Activated CD4-positive, alpha-beta T cell treated with anti-CD3 and anti-CD28 coated beads for 36 hours (primary cell): ENCODE data around the gene RADIL. TPM values are rescaled to one million over a fixed set of nuclear protein-coding genes. Genes with fewer than 3 reads are reported as not detected.
"Not testable (repeated sequence)": the region's sequence is repeated elsewhere in the genome, so short reads cannot be mapped to it uniquely, and the experiment has no call there.

ENCODE experiments used
- ATAC-seq: fragments of 200-7000 bp; cut with Tn5 transposase; one replicate; pipeline ENCODE4 v1.10.0; 2021; ENCODE audit warnings: mild to moderate bottlenecking, moderate library complexity
- CTCF ChIA-PET: fragments of 350-600 bp; sonication (Branson Sonifier 250); formaldehyde crosslinking; loops from one replicate; lab custom pipeline; 2021; ENCODE audit warnings: antibody characterized with exemption; lab: Charles Lee
- POLR2A ChIA-PET: fragments of 350-600 bp; sonication (Branson Sonifier 250); formaldehyde crosslinking; loops from one replicate; lab custom pipeline; 2021; ENCODE audit warnings: antibody characterized with exemption, inconsistent platforms; lab: Charles Lee
- DNase-seq: peaks from one replicate; pipeline ENCODE4 v3.0.0-alpha.2; 2020
- H3K27ac Mint-ChIP-seq: one replicate; pipeline ENCODE4 v1.8.0; 2021; ENCODE audit warnings: mixed read lengths
- H3K27me3 Mint-ChIP-seq: one replicate; pipeline ENCODE4 v1.8.0; 2021; ENCODE audit warnings: mixed read lengths
- H3K36me3 Mint-ChIP-seq: one replicate; pipeline ENCODE4 v1.8.0; 2021; ENCODE audit warnings: low read depth, mixed read lengths
- H3K4me1 Mint-ChIP-seq: one replicate; pipeline ENCODE4 v1.8.0; 2021; ENCODE audit warnings: mixed read lengths
- H3K4me3 Mint-ChIP-seq: one replicate; pipeline ENCODE4 v1.8.0; 2021; ENCODE audit warnings: mild to moderate bottlenecking, moderate library complexity, mixed read lengths
- H3K9me3 Mint-ChIP-seq: one replicate; pipeline ENCODE4 v1.8.0; 2021; ENCODE audit warnings: low read depth, mixed read lengths
- intact Hi-C, 2 experiments: fragments of 100-400 bp; cut with DNase I in 1 of 2; cut with micrococcal nuclease in 1 of 2; formaldehyde crosslinking; loops; one replicate each; pipeline versions ENCODE4 v1.14.2 to v1.15.1; 2022 to 2024; cut with DNase I, micrococcal nuclease
- total RNA-seq, 2 experiments: library from RNA; stranded (reverse); gene quantifications; one replicate each; pipeline ENCODE4 v1.2.3, GENCODE V29; 2021

Gene RADIL
- total RNA-seq, 2 experiments from 2014 or later: 0.42 to 0.69 TPM

GRCh38 chr7:4894482-4894881 lies 11.0 kb upstream of the RADIL start:
- ChIA-PET POLR2A (no interaction called here), CTCF (no interaction called here)

DNA sequence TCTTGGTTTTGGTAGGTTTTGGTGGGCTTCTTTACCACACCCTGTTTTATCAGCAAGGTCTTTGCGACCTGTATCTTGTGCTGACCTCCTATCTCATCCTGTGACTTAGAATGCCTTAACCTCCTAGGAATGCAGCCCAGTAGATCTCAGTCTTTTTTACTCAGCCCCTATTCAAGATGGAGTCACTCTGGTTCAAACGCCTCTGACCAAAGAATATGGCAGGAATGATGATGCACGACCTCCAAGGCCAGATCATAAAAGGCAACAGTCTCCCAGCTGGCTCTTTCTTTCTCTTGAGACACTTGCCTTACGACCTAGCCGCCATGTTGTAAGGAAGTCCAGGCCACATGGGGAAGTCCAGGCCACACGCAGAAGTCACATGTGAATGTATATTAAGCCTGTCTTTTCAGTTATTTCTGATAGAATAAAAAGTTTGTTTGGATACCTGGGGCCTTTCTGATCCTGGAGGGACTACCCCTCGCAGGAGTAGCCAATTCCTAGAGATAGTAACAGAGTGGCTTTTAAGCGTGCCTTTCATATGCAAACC lies 10.5 kb upstream of the RADIL start:
- Mint-ChIP-seq H3K9me3 (peaks cover 4% of the 10 kb centered on the region), H3K27ac (no peak overlapping the region), H3K4me3 (no peak overlapping the region), H3K27me3 (peaks cover 2% of the 10 kb centered on the region), H3K36me3 (no peaks in the 10 kb centered on the region), H3K4me1 (no peaks in the 10 kb centered on the region)
- DNase-seq (no peak), ATAC-seq (no peak)
- ChIA-PET POLR2A (no interaction called here), CTCF (no interaction called here)
- intact Hi-C loops: no loop called here

More at GRCh38 chr7:4894482-4894881, 11.0 kb upstream of the RADIL start:
- no peak for ATAC-seq
- no peaks in the 10 kb centered on the region for H3K4me1 Mint-ChIP-seq
- peaks cover 2% of the 10 kb centered on the region for H3K27me3 Mint-ChIP-seq
- no peak overlapping the region for H3K4me3 Mint-ChIP-seq
- no peaks in the 10 kb centered on the region for H3K36me3 Mint-ChIP-seq
- peaks cover 4% of the 10 kb centered on the region for H3K9me3 Mint-ChIP-seq
- intact Hi-C loops: no loop called here
- no peak overlapping the region for H3K27ac Mint-ChIP-seq
- no peak for DNase-seq

GRCh38 chr7:4893188-4893587 lies 9.7 kb upstream of the RADIL start:
- intact Hi-C loops, H3K27ac Mint-ChIP-seq, H3K4me1 Mint-ChIP-seq, H3K4me3 Mint-ChIP-seq, H3K36me3 Mint-ChIP-seq, ATAC-seq, H3K9me3 Mint-ChIP-seq, DNase-seq, H3K27me3 Mint-ChIP-seq, POLR2A ChIA-PET: not testable (repeated sequence)
- CTCF ChIA-PET: interaction anchor here (0.6 kb wide), 1 partner anchor 96 kb away, joined by 3 read pairs; no protein-coding TSS in a partner anchor

GRCh38 chr7:4891522-4891921 lies 8.0 kb upstream of the RADIL start:
- CTCF ChIA-PET, DNase-seq, H3K9me3 Mint-ChIP-seq, H3K27ac Mint-ChIP-seq, H3K4me3 Mint-ChIP-seq, H3K4me1 Mint-ChIP-seq, intact Hi-C loops, ATAC-seq, H3K27me3 Mint-ChIP-seq, H3K36me3 Mint-ChIP-seq: not testable (repeated sequence)
- POLR2A ChIA-PET: interaction anchor here (0.7 kb wide), 1 partner anchor 8 kb away, joined by 5 read pairs; the partner anchor contains the start of gene RADIL

DNA sequence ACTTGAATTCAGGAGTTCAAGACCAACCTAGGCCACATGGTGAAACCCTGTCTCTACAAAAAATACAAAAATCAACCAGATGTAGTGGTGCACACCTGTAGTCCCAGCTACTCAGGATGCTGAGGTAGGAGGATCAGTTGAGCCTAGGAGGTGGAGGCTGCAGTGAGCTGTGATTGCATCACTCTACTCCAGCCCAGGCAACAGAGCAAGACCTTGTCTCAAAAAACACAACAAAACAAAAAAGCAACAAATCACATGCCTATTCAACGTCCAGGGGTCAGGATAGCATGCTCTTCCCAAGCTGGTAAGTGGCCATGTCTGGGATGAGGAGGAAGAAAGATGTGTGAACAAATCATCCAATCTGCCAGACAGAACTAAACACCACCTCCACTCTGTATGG lies 6.2 kb upstream of the RADIL start:
- H3K27ac Mint-ChIP-seq: no peak overlapping the region
- DNase-seq (no peak), ATAC-seq (no peak)
- no peaks in the 10 kb centered on the region for H3K4me1 Mint-ChIP-seq
- H3K36me3 Mint-ChIP-seq: no peaks in the 10 kb centered on the region
- ChIA-PET CTCF (no interaction called here), POLR2A (no interaction called here)
- peaks cover 2% of the 10 kb centered on the region for H3K27me3 Mint-ChIP-seq
- H3K4me3 Mint-ChIP-seq: no peak overlapping the region
- intact Hi-C loops: no loop called here
- peaks cover 4% of the 10 kb centered on the region for H3K9me3 Mint-ChIP-seq

GRCh38 chr7:4888161-4888560 lies 4.6 kb upstream of the RADIL start:
- no peaks in the 10 kb centered on the region for H3K9me3 Mint-ChIP-seq
- ATAC-seq: no peak
- H3K4me3 Mint-ChIP-seq: no peak overlapping the region
- H3K36me3 Mint-ChIP-seq: no peaks in the 10 kb centered on the region
- intact Hi-C loops: no loop called here
- POLR2A ChIA-PET: no interaction called here
- CTCF ChIA-PET: interaction anchor here (0.6 to 1.3 kb wide), 3 partner anchors 40 to 107 kb away, joined by 3 to 4 read pairs (median 3); no protein-coding TSS in a partner anchor
- H3K27me3 Mint-ChIP-seq: peaks cover 6% of the 10 kb centered on the region
- no peak overlapping the region for H3K27ac Mint-ChIP-seq
- DNase-seq: no peak
- no peaks in the 10 kb centered on the region for H3K4me1 Mint-ChIP-seq

- no peak for ATAC-seq
- DNase-seq: no peak
- Mint-ChIP-seq H3K9me3 (no peaks in the 10 kb centered on the region), H3K27ac (no peak overlapping the region), H3K36me3 (no peaks in the 10 kb centered on the region), H3K4me1 (peaks cover 10% of the 10 kb centered on the region), H3K27me3 (peaks cover 19% of the 10 kb centered on the region), H3K4me3 (no peak overlapping the region)
- intact Hi-C loops: no loop called here
- POLR2A ChIA-PET: no interaction called here
- CTCF ChIA-PET: interaction anchor here (1.3 kb wide), 1 partner anchor 93 kb away, joined by 3 read pairs; no protein-coding TSS in a partner anchor
These were observed 3.2 kb upstream of the RADIL start for GRCh38 chr7:4886671-4887070.

DNA sequence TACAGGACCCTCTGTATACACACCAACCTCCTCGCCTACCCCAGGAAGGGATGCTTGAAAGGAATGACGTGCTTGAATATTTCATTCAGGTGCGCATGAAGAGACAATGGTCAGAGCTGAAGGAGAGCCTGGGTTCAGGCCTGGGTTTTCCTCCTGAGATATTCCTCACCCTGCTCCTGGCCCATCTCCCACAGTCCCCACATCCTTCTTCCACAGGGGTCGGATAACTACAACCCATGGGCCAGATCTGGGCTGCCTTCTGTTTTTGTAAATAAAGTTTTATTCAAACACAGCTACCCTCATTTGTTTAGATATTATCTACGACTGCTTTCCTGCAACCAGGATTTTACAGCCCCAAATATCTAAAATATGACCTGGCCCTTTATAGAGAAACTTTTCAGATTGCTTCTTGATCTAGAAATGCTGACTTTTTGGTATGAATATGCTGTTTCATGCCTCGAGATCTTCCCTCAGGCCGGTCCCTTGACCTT lies 1.8 kb upstream of the RADIL start:
- POLR2A ChIA-PET: interaction anchor here (0.6 kb wide), 1 partner anchor 323 kb away, joined by 4 read pairs; no protein-coding TSS in a partner anchor
- no peaks in the 10 kb centered on the region for H3K9me3 Mint-ChIP-seq
- H3K27me3 Mint-ChIP-seq: peaks cover 19% of the 10 kb centered on the region
- no peak overlapping the region for H3K27ac Mint-ChIP-seq
- CTCF ChIA-PET: interaction anchor here (0.5 to 2.8 kb wide), 4 partner anchors 54 to 93 kb away, joined by 3 to 24 read pairs (median 4); no protein-coding TSS in a partner anchor
- intact Hi-C loops: no loop called here
- ATAC-seq (no peak), DNase-seq (no peak)
- no peaks in the 10 kb centered on the region for H3K36me3 Mint-ChIP-seq
- H3K4me1 Mint-ChIP-seq: peaks cover 10% of the 10 kb centered on the region
- H3K4me3 Mint-ChIP-seq: no peak overlapping the region

DNA sequence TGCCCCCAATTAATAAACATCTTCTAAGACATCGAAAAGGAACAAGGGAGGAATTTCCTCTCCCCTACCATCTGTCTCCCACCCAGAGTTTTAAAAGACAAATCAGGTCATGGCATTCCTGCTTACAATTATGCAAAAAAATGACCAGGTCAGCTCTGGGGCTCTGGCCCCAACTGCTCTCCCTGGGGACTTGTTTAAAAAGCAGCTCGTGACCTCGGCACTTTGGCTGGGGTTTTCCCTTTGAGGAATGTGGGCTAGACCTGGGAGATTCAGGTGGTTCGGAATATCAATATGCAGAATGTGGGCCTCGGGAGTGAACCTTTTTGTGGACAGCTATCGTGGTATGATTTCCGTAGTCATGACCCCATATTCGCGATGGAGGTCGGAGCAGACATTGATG lies 648 bp upstream of the RADIL start:
- Mint-ChIP-seq H3K36me3 (no peaks in the 10 kb centered on the region), H3K4me1 (peaks cover 10% of the 10 kb centered on the region), H3K9me3 (no peaks in the 10 kb centered on the region), H3K4me3 (no peak overlapping the region), H3K27me3 (peaks cover 19% of the 10 kb centered on the region), H3K27ac (no peak overlapping the region)
- ChIA-PET CTCF (interaction anchor here (0.7 to 2.8 kb wide), 13 partner anchors 10 to 990 kb away, joined by 3 to 24 read pairs (median 4); no protein-coding TSS in a partner anchor), POLR2A (no interaction called here)
- no peak for DNase-seq
- no peak for ATAC-seq
- intact Hi-C loops: no loop called here

DNA sequence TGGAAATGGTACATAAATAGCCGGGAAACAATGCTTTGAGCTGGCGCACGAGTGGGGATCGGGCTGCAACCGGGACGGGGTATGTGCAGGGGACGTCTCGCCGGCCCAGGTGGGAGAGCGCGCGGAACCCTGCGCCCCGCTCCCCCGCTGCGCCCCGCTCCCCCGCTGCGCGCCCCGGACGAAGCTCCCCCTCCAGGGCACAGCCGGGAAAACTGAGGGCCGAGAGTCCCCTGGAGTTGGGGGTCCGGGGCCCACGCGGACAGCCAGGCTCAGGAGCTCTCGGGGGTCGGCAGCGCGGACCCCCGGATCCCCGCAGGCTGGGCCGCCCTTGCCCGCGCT lies 514 bp downstream of the RADIL start:
- ATAC-seq (no peak), DNase-seq (no peak)
- ChIA-PET POLR2A (interaction anchor here (0.6 kb wide), 1 partner anchor 9 kb away, joined by 5 read pairs; no protein-coding TSS in a partner anchor), CTCF (interaction anchor here (0.6 to 2.8 kb wide), 15 partner anchors 9 to 261 kb away, joined by 3 to 24 read pairs (median 4); partner anchors contain the start of genes AP5Z1 and RBAK)
- H3K36me3 Mint-ChIP-seq: no peaks in the 10 kb centered on the region
- intact Hi-C loops: loop anchor here (1.0 to 2.0 kb wide), 11 partner anchors 34 to 307 kb away; partner anchors contain the start of genes AP5Z1 (in 1 of the 2), FOXK1 (in 1 of the 2), RBAK (in 1 of the 2) and WIPI2 (in 1 of the 2)
- peak overlapping the region; percentile 64 for H3K4me3 Mint-ChIP-seq
- H3K4me1 Mint-ChIP-seq: peaks cover 10% of the 10 kb centered on the region
- H3K9me3 Mint-ChIP-seq: no peaks in the 10 kb centered on the region
- peaks cover 20% of the 10 kb centered on the region for H3K27me3 Mint-ChIP-seq
- H3K27ac Mint-ChIP-seq: no peak overlapping the region

DNA sequence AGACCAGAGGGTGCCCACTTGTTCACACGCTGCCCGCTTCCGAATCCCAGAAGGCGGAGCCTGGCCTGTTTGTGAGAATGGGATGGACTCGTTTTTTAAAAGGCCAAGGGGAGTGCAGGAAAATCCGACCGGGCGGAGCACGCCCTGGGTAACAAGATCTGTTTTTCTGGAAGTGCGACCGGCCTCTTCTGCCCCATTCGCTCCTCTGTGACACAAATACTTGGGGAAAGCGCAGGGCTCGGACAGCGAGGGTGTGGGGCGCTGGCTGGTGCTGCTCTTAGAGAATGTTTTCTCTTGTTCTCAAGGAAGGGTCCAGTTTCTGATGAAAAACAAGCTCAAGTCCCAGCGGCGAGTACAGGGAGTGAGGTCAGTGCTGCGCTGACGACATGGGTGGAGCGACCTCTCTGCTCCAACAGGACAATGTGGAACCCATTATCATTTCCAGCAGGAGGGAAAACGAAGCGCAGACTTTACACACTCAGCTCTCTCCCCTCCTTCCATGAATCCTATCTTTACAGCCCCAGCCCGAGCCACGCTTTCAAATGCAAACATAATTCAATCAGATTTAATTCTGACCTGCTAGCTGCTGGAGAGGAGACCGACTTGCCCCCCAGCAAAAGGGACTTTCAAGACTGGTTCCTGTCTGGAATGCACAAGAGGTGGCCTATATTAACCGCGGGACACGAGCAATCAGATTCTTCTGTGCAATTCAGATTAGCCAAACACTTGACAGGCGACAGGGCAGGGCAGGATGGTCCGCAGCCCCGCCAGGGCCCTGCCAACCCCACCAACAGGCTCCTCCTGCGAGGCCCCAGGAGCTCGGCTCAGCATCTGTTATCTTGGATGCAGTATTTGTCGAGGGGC lies 1.1 kb downstream of the RADIL start:
- Mint-ChIP-seq H3K36me3 (no peaks in the 10 kb centered on the region), H3K27me3 (peaks cover 20% of the 10 kb centered on the region), H3K4me1 (peaks cover 10% of the 10 kb centered on the region), H3K9me3 (no peaks in the 10 kb centered on the region), H3K27ac (no peak overlapping the region), H3K4me3 (peak overlapping the region; percentile 64)
- DNase-seq (peak; percentile 13), ATAC-seq (no peak)
- CTCF ChIA-PET: interaction anchor here (0.7 to 2.4 kb wide), 8 partner anchors 15 to 209 kb away, joined by 3 to 18 read pairs (median 4); partner anchors contain the start of genes AP5Z1 and RBAK
- POLR2A ChIA-PET: no interaction called here
- intact Hi-C loops: loop anchor here (1.0 to 2.0 kb wide), 11 partner anchors 33 to 308 kb away; partner anchors contain the start of genes AP5Z1 (in 1 of the 2), FOXK1 (in 1 of the 2), RBAK (in 1 of the 2) and WIPI2 (in 1 of the 2)
